Measurements from ENCODE around the gene ADCYAP1R1.
A peak's percentile ranks its signal among the peaks of the same experiment; 100 is the strongest.

The ADCYAP1R1 gene

GRCh38 chr7:31108097-31108657 is 56.1 kb downstream of the ADCYAP1R1 start:
- no peak overlapping the region for H3K4me3 ChIP-seq (replicated peaks in 1 of 2; ENCODE audit: low read depth in 2 of 2, low read length in 2 of 2)
- no peak for DNase-seq (ENCODE audit: low read depth in 2 of 2)
- no peak for TF ChIP-seq CTCF (IDR thresholded peaks at IDR 0.05; ENCODE audit: low read depth, low read length)

DNA sequence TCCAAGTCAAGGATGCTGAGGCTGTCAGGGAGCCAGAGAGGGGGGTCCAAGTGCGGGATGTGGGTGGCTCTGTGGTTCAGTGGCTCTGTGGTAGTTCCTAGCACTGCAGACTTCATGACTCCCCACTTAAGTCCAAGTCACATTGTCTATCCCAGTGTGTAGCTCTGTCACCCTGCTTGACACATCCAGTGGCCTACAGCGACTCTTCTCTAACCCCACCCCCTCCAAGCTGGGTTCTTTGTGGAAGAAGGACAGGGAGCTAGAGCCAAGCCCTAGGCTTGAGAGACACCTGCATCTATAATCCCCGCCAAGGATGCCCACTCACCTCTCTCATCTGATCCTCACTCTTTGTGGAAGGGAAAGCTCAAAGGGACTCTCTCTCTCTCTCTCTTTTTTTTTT is 57.6 kb downstream of the ADCYAP1R1 start:
- no peak overlapping the region for H3K4me3 ChIP-seq (replicated peaks in 1 of 2; ENCODE audit: low read depth in 2 of 2, low read length in 2 of 2)
- DNase-seq (ENCODE audit: low read depth in 2 of 2), result no peak
- no peak for TF ChIP-seq CTCF (IDR thresholded peaks at IDR 0.05; ENCODE audit: low read depth, low read length)

GRCh38 chr7:31110331-31111108 is 58.4 kb downstream of the ADCYAP1R1 start:
- no peak for DNase-seq (ENCODE audit: low read depth in 2 of 2)
- no peak overlapping the region for H3K4me3 ChIP-seq (replicated peaks in 1 of 2; ENCODE audit: low read depth in 2 of 2, low read length in 2 of 2)
- no peak for TF ChIP-seq CTCF (IDR thresholded peaks at IDR 0.05; ENCODE audit: low read depth, low read length)

DNA sequence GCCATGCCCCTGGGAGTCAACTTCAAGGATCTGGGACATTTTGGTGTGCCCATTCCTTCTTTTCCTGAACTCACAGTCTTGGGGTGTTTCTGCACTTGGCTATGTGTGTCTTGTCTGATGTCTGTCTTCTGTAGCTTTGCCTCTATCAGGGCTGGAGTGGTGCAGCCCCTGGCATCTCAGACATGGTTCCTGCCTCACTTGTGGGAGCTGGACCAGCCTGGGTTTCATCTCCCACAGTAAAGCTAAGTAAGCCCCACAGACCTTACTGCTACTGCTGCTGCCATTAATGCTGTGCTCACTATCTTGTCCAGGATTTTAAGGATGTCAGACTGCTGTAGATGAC is 59.0 kb downstream of the ADCYAP1R1 start:
- no peak for TF ChIP-seq CTCF (IDR thresholded peaks at IDR 0.05; ENCODE audit: low read depth, low read length)
- H3K4me3 ChIP-seq (replicated peaks in 1 of 2; ENCODE audit: low read depth in 2 of 2, low read length in 2 of 2), result no peak overlapping the region
- no peak for DNase-seq (ENCODE audit: low read depth in 2 of 2)

DNA sequence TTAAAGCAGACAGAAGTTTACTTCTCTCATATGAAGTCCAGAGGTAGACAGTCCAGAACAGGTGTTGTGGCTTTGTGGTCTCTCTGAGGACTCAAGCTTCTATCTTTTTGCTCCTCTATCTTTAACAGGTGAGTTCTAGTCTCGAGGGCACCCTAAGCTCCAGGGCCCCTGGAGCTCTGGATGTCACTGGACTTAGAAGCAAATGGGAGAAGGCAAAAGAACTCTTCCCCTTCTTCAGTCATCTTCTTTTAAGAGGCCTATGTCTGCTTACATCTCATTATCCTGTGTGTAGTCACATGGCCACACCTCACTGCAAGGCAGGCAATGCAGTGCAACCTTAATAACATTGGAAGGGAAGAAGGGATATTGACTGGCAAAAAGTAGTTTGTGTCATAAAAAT is 61.6 kb downstream of the ADCYAP1R1 start:
- TF ChIP-seq CTCF (IDR thresholded peaks at IDR 0.05; ENCODE audit: low read depth, low read length), result no peak
- H3K4me3 ChIP-seq (replicated peaks in 1 of 2; ENCODE audit: low read depth in 2 of 2, low read length in 2 of 2), result no peak overlapping the region
- DNase-seq (ENCODE audit: low read depth in 2 of 2), result no peak

DNA sequence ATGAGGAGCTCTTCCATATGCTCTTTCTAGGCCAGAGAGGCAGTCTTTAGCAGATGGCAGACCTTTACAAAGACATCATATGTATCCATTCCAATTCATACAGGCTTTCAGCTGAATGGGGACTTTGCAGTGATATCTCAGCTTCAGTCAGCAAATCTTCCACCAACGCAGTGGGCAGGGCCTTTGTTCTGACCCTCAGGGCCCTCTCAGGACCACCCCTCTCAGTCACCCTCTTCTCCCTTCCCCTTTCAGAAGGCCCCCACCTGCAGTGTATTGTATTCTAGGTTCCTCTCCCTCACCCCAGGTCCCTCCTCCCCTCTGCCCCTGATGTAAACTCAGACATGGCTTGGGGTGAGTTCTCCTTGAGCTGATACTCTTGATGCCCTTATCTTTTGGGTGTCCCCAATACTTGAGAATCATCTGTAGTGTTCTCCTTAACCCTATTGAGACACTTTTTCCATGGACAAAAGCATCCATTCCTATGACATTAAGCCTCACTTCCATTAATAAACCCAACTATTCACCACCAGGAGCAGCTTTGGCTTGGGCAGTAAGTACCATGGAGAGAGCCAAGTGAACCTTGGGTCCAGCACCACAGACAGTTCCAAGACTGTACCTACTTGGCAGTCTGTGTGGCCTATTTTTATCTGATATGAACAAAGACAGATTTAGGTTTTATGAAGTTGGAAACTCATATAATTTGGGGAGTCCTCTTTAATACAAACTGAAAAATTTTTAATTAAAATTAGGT is 62.7 kb downstream of the ADCYAP1R1 start:
- TF ChIP-seq CTCF (IDR thresholded peaks at IDR 0.05; ENCODE audit: low read depth, low read length), result no peak
- peak; percentile 51 to 53 for DNase-seq (ENCODE audit: low read depth in 2 of 2)
- H3K4me3 ChIP-seq (replicated peaks in 1 of 2; ENCODE audit: low read depth in 2 of 2, low read length in 2 of 2), result no peak overlapping the region

Measured in cardiac fibroblast (primary cell).